HG03097 (cell line): ENCODE results near the gene PDE4D.

Experiments
- ATAC-seq: cut with Tn5 transposase; IDR thresholded peaks from one replicate; pipeline ENCODE4 v1.9.1; 2021; ENCODE audit not compliant: unreplicated experiment, low FRiP score

The PDE4D gene

GRCh38 chr5:59893429-59894227, at the start of gene PDE4D:
TSS of gene PDE4D (minus strand) at chr5:59893726.
- ATAC-seq = no peak

GRCh38 chr5:59937633-59938032, 44.1 kb upstream of the PDE4D start:
- ATAC-seq = no peak

GRCh38 chr5:59923465-59923864, 29.9 kb upstream of the PDE4D start:
- no peak for ATAC-seq

GRCh38 chr5:59922220-59922619, 28.7 kb upstream of the PDE4D start:
- no peak for ATAC-seq

GRCh38 chr5:59921816-59922215, 28.3 kb upstream of the PDE4D start:
- no peak for ATAC-seq

GRCh38 chr5:59919484-59919883, 26.0 kb upstream of the PDE4D start:
- ATAC-seq = no peak

GRCh38 chr5:59917121-59917520, 23.6 kb upstream of the PDE4D start:
- no peak for ATAC-seq

GRCh38 chr5:59905188-59905587, 11.7 kb upstream of the PDE4D start:
- ATAC-seq = no peak

GRCh38 chr5:59897075-59897474, 3.5 kb upstream of the PDE4D start:
- ATAC-seq = no peak

GRCh38 chr5:59891962-59892643, 1.4 kb downstream of the PDE4D start:
- ATAC-seq = no peak

- ATAC-seq = no peak
These were observed 6.3 kb downstream of the PDE4D start for GRCh38 chr5:59887274-59887673.

- ATAC-seq = no peak
These were observed 18.9 kb downstream of the PDE4D start for GRCh38 chr5:59874675-59875074.

GRCh38 chr5:59873113-59873512, 20.4 kb downstream of the PDE4D start:
- ATAC-seq = no peak

- ATAC-seq = no peak
These were observed 26.9 kb downstream of the PDE4D start for GRCh38 chr5:59866661-59867060.

- ATAC-seq = no peak
These were observed 28.8 kb downstream of the PDE4D start for GRCh38 chr5:59864718-59865117.

GRCh38 chr5:59863777-59864176, 29.7 kb downstream of the PDE4D start:
- ATAC-seq = no peak

GRCh38 chr5:59856358-59856757, 37.2 kb downstream of the PDE4D start:
- no peak for ATAC-seq

GRCh38 chr5:59850766-59851165, 42.8 kb downstream of the PDE4D start:
- no peak for ATAC-seq

GRCh38 chr5:59847586-59847985, 45.9 kb downstream of the PDE4D start:
- no peak for ATAC-seq

- ATAC-seq = no peak
These were observed 47.8 kb downstream of the PDE4D start for GRCh38 chr5:59845730-59846129.

GRCh38 chr5:59843511-59844213, 49.9 kb downstream of the PDE4D start:
- ATAC-seq = no peak
